ENCODE data around the gene JMJD6.
A peak's percentile ranks its signal among the peaks of the same experiment; 100 is the strongest.

JMJD6 gene

DNA sequence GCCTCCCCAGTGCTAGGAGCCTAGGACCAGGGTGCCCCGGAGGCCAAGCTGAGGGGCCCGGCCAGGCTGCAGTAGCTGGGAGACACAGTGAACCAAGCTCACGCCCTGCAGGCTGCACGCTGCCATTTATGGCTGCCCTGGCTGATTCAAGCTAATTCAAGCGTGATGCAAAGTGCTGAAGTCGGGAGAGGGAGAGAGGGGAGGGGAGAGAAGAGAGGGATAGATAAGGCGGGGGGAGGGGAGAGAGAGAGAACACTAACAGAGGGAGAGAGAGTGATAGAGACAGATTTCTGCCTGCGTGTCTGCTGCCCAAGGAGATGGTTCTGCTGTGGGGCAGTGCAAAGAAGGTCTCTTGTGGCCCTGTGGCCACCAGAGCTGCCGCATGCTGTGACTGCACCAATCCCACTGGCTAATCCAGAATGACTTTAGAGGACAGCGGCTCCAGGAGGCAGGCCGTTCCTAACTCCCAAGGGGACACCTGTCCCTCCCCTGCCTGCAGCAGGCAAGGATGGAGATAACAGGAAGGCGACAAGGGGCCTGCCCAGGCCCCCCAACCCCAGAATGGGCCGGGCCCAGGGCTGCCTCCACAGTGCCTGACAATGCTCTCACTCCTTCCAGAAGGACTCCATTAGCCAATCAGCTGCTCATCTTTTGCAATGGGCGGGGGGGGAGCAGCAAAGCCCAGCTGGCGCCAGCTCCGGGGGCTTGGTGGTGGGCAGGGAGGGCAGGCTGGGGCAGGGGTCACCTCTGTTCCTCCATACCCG, 28.5 kb downstream of the JMJD6 start:
- DNase-seq (ENCODE audit: low spot score): no peak

DNA sequence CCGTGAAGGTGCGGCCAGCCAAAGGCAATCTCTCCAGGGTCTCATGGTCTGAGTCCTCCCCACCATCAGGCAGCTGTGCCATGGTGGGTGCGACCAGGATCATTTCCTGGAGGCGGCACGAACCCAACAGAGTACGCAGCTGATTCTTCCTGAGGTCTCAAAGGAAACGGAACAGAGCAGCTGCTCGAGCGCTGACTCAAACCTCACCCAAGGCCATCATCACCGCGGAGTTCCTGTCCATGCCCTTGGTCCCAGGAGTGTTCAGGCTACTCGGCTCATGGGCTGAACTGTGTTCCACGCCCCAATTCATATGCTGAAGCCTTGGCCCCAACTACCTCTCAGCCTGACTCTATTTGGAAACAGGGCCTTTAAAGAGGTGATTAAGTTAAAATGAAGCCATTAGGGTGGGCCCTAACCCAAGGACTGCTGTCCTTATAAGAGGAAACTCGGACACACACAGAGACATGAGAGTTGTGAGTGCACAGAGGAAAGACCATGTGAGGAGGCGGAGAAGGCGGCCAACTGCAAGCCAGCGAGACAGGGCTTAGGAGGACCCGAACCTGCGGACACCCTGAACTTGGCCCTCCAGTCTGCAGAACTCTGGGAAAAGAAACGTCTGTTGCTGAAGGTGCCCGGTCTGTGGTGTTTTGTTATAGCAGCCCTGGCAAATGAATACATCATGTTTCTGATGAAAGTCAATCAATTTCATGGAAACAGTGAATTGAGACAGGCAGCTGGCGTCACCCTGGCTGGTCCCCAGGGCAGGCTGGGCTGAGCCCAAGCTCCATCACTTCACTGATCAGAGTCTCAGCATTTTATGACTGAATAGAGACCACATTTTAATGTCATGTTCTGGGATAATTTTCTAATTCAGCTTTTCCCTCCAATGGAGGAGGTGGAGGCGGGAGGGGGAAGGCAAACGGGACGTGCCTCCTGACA, 29.4 kb downstream of the JMJD6 start:
- no peak for DNase-seq (ENCODE audit: low spot score)

GRCh38 chr17:76695059-76695831, 31.2 kb downstream of the JMJD6 start:
- no peak for DNase-seq (ENCODE audit: low spot score)

DNA sequence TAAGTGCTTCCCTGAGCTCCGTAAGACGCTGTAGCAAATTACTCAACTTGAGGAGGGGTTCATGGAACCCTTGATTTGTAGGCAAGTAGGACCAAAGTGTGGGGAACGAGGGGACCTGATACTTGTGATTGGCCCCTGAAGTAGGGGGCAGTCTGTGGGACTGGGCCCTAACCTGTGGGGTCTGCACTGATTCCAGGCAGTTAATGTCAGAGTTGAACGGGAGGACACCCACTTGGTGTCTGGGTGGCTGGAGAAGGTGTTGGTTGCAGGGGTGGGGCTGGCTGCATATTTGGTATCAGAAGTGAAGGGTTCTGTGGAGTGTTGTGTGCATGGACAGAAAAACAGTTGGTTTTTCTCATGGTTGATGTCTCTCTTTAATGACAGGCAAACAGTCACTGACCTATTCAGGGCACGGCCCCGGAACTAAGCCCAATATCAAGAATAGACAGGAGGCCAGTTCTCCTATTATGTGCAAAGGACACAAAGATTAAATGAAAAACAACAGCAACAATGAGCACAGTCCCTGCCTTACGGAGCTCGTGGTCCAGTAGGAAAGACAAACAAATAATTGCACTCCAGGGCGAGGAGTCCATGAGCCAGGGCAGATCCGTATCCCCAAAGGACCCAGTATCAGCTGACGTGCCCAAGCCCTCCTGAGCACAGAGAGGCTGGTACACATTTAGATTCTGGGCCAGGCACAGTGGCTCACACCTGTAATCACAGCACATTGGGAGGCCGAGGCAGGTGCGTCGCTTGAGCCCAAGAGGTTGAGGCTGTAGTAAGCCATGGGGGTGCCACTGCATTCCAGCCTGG, 34.8 kb downstream of the JMJD6 start:
- no peak for DNase-seq (ENCODE audit: low spot score)

- no peak for DNase-seq (ENCODE audit: low spot score)
These were observed 35.7 kb downstream of the JMJD6 start for GRCh38 chr17:76690596-76691280.

- no peak for DNase-seq (ENCODE audit: low spot score)
These were observed 36.5 kb downstream of the JMJD6 start for GRCh38 chr17:76689859-76690258.

DNA sequence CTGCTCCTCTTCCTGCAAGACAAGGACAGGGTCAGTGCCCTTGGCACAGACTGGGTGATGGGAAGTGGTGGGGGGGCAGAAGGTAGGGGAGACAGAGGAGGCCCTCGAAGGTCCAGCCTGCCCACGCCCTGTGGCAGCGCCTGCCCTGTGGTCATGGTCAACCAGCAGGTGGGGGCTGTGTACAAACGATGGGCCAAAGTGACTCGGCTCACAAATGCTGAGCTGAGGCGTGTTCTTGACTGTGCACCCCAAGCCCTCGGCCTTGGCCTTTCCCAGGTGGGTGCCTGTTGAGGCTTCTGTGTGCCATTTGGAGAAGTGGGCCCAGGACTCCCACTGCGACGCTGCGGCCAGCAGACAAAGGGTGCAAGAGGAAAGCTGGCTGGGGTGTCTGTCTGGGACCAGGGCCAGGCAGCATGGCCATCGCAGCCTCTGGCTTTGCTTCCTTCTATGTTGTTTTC, 38.2 kb downstream of the JMJD6 start:
- peak; percentile 41 for DNase-seq (ENCODE audit: low spot score)

DNA sequence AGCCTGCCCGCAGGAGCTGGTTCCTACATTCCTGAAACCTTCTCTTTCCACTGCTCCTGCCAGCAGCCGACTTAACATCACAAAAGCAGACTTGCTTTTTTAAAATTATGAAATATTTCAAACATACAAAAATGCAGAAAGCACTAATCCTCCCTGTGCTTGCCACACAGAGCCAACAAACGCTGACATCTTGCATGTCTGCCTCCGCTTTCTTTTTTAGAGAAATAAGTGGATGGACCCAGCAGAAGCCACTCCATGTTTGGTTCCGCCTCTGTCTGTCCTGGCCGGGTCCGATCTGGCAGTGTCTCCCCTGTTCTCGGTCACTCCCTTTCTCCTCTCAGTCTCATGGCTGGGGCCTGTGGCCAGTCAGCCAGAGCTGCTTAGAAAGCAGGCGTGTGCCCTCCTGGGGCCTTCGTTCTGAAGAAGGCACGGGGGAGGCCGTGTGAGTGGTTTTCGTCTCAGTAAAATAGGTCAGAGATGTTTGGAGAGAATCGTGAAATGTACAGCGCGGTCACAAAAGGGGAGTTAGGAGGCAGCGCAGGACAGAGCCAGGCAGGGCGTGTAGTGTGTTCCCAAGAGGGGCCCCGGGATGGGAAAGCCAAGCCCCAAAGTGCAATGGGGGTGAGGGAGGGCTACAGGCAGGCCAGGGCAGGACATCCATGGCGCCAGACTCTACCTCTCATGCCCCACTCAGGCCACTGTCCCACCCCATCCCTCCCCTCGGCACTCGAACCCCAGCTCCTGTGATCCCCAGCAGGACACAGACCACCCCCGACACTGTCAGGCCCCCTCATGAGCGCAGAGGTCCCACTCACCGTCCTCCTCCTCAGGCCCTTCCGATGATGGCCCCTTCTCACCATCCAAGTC, 38.9 kb downstream of the JMJD6 start:
- DNase-seq (ENCODE audit: low spot score): peak; percentile 61

DNA sequence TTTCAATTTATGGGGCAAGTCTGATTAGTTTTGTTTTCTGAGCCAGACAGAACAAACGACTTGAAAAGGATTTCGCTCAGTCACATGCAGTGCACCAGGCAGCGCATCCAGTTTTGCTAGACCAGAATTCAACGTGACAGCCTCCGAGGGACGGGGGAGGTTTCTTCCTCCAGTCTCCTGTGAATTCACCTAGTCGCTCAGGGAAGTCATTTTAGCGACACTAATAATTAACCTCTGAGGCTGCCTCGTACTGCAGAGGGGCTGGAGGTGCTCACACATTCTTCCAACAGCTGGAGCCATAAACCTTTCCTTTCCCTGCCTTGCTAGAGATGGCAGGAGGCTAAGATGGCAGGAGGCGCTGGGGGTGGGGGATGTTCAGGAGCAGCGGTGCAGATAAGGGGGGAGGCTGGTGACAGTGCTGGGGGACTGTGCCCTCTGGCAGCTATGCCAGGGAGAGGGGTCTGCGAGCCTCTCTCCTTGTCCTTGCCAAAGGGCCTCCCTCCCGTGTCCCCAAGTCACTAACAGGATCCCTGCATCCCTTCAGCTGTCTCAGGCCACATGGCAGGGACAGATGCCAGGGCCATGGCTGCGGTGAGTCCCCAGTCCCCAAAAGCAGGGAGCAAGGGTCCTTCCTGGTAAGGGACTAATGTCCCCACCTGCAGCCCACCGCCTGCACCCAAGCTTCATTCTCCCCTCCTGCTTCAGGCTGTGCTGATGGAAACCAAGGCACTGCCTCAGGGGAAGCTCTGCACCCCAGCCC, 39.7 kb downstream of the JMJD6 start:
- DNase-seq (ENCODE audit: low spot score): no peak

GRCh38 chr17:76685846-76686245, 40.6 kb downstream of the JMJD6 start:
- no peak for DNase-seq (ENCODE audit: low spot score)

DNA sequence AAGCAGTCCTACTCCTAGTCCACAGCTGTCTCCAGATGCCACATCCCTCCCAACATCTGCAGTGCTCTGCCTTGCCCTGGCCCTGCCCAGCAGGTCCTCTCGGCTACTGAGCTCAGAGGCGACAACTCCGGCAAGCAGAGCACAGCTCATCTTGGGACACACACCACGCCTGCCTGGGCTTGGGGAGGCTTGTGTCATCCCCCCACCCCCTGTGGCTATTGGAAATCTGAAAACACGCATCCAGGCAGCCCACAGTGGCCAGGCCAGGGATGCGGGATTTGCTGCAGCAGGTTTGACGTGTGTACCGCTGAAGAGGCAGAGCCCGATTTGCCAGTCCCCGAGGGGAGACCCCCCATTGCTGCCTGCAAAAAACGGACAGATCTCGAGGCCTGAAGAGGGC, 41.0 kb downstream of the JMJD6 start:
- no peak for DNase-seq (ENCODE audit: low spot score)

DNA sequence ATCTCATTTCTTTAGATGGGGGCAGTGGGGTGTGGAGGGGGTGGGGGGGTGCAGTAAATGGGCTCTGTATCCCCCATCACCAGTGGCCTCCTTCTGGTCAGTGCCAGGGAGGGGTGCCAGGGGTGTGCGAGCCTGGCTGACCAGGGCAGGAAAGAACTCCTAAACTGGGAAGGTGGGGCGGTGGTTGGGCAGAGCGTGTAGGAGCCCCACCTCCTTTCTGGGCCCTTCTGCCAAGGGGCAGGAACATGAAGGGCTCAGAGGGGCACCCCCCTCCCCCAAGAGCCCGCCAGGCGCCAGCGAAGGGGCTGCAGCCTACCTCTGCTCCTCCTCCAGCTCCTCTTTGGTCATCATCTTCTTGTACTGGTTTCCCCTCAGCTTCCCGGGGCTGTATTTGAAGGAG, 41.6 kb downstream of the JMJD6 start:
- no peak for DNase-seq (ENCODE audit: low spot score)

DNA sequence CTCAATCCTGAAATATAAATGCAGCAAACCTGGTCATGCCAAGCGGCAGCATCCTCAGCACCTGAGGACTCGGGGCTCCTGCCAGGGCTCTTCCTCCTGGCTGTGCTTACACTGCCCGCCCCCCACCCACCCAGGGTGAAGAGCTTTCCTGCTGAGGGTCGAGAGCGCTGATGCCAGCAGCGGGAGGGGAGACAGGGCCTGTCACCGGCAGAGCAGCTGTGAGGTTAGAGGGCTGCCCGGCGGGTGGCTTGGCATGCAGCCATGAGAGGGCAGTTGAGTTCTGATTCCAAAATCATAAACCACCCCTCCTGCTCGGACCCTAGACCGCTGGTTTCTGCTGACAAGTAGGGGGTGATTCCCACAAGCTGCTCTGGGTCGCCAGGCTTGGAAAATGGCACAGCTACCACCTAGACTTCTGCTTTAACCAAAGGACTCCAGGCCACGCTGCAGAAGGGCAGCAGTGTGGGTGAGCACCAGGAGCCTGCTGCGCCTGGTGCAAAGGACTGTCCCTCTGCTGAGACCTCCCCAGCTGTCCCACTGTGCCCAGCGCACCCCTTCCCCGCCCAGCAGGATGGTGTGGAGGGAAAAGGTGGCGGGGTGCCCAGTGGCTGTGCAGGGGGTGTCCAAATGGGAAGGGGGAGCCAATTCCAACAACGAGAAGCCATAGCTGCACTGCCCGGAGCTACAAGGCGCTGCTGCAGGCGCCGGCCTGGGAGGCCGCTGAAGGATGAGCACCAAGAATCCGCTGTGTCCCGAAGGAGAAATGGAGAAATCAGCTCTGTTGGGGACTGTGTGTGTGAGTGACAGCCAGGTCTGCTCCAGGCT, 42.3 kb downstream of the JMJD6 start:
- DNase-seq (ENCODE audit: low spot score): no peak

DNA sequence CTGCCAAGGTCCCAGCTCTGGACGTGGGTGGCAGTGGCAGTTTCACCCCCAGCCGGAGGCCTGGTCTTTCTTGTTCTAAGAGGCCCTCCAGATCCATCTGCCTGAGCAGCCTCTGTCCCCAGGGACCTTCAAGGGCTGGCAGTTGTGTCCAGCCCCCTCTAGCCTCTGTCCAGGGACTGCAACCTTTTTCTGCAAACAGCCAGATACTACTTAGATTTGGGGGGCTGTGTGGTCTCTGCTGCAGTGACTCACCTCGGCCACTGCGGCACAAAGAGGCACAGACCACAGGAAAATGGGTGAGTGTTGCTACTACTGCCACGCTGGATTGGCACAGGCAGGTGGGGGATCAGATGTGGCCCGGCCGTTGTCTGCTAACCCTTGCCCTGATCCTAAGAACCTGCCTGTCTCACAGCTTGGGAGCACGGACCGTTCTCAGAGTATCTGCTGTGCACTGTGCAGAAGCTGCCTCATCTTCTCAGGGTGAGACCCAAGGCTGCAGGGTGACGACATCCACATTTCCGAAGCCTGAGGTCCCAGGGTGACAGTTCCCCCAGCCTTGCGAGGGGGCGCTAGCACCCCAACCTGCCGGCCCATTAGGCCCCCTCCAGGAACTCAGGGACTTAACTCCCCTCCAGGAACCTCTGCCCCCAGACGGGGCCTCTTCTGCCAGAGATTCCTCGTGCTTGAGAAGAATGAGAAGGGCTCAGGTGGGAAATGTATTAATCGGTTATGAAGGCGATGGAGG, 43.2 kb downstream of the JMJD6 start:
- DNase-seq (ENCODE audit: low spot score): no peak

- no peak for DNase-seq (ENCODE audit: low spot score)
These were observed 44.1 kb downstream of the JMJD6 start for GRCh38 chr17:76682296-76682695.

DNA sequence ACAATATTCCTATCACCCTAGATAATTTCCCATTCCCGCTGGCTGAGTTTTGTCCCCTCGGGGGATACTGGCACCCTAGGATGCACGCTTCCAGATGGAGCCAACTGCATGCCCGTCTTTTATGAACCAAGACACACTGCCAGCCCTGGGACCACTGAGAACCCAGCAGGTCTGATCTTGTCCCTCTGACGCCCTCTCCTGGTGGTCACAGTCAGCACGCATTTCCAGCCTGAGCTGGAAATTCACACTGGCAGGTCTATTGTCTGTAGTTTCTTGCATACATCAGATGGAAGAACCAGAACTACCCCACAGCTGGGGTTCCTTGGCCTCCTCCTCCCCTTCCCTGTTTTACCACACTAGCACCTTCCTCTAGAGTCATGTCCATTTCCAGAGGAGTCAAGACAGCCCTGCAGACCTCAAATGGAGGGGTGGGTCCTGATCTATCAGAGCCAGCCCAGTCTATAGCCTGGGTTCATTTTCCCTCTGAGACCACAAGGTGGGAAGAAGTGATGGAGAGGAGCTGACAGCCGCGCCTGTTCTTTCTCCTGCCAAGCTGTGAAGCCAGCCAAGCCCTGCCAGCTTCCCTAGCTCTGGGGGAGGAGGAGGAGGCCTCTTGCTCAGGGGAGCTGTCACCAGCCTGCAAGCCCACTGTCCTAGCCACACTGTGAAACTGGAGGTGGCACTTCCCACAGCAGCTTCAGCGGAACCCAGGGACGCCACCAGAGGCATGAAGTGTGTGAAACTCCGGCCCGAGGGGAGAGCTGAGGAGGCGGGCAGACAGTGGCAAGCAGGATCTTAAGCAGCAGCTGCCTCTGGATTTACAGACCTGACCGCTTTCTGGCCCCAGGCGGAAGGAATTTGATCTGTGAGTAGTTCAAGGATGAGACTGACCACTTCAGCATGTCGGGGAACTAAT, 44.9 kb downstream of the JMJD6 start:
- peak; percentile 64 for DNase-seq (ENCODE audit: low spot score)

Data from AG08395 (cell line).